Measurements from ENCODE around the gene EHBP1.

GRCh38 chr2:62972601-62973000, 267.1 kb downstream of the EHBP1 start:
- TF ChIP-seq POLR2A (IDR thresholded peaks at IDR 0.05) (no peak), CTCF (IDR thresholded peaks at IDR 0.05 in 4 of 5, conservative IDR thresholded peaks at IDR 0.05 in 1 of 5) (no peak)

All from gastrocnemius medialis (tissue), 4 donors.